GM18505 (cell line): ENCODE results near the gene SH3BP4.
"Not testable (repeated sequence)": the region's sequence is repeated elsewhere in the genome, so short reads cannot be mapped to it uniquely, and the experiment has no call there.

Experiments used
- ATAC-seq: cut with Tn5 transposase; IDR thresholded peaks from one replicate; pipeline ENCODE4 v1.9.1; 2021; ENCODE audit not compliant: unreplicated experiment
- POLR2A ChIP-seq: IDR thresholded peaks from 4 replicates; pipeline ENCODE4 v1.6.1; 2011; ENCODE audit warnings: borderline replicate concordance; ENCODE audit not compliant: insufficient read depth, insufficient read length; ENCODE audit errors: extremely low read depth

The SH3BP4 gene

DNA sequence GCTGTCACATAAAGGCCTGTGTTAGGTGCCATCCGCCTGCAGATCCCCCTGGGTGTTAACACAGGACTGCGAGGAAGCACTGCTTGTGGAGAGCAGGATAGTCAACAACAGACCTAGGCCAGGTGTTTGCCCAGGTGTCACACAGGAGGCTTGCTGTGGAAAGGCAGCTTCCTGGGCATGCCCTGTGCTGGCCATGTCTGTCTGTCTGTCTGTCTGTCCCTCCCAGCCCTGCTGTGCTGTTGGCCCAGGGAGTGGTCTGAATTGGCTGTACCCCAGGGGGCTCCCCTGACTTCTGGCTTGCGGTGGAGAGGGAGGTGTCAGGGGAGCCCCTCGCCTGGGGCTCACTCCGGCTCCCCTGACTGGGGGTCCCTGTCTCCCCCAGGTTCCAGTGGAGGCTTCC is 53.2 kb downstream of the SH3BP4 start:
- no peak for TF ChIP-seq POLR2A
- ATAC-seq, result no peak

- no peak for TF ChIP-seq POLR2A
- no peak for ATAC-seq
Measured at GRCh38 chr2:235005603-235006259, 53.9 kb downstream of the SH3BP4 start.

DNA sequence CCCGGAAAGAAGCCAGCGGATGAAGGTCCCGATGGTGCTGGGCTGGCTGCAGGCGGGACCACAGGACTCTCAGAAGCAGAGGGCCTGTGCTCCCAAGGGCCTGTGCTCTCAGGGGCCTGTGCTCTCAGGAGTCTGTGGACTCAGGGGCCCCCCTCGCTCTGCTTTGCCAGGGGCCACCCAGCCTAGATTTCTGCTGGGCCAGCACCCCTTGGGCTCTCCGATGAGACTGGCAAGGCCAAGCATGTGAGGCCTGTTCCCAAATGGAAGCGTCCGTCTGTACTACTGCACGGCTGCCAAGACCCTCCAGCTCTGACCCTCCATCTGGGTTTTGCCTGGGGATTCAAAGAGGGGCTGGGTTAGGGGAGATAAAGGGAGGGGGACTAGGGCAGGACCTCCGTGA is 54.6 kb downstream of the SH3BP4 start:
- ATAC-seq, result no peak
- no peak for TF ChIP-seq POLR2A

GRCh38 chr2:235006986-235007385 is 55.2 kb downstream of the SH3BP4 start:
- no peak for TF ChIP-seq POLR2A
- no peak for ATAC-seq

GRCh38 chr2:235007664-235008457 is 56.0 kb downstream of the SH3BP4 start:
- TF ChIP-seq POLR2A, result no peak
- ATAC-seq, result no peak

GRCh38 chr2:235008584-235009044 is 56.8 kb downstream of the SH3BP4 start:
- no peak for ATAC-seq
- TF ChIP-seq POLR2A, result no peak

GRCh38 chr2:235009081-235009480 is 57.3 kb downstream of the SH3BP4 start:
- no peak for TF ChIP-seq POLR2A
- ATAC-seq, result no peak

- ATAC-seq, result no peak
- TF ChIP-seq POLR2A, result no peak
Measured at GRCh38 chr2:235010117-235010714, 58.4 kb downstream of the SH3BP4 start.

DNA sequence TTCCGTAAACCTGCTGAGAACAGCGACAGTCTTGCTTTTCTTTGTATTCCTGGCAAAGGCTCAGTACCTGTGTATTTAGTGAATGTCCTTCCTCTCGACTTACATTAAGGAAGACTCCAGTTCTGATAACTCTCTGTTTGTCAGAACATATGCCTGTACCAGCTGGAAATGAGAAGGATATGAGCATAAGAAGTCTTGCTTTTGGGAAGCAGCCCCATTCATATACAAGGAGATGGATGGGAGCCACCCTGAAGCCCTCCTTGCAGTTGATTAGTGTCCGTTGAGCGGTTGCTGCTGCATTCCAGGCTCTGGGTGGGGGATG is 59.8 kb downstream of the SH3BP4 start:
- no peak for TF ChIP-seq POLR2A
- ATAC-seq, result no peak

GRCh38 chr2:235011929-235012631 is 60.3 kb downstream of the SH3BP4 start:
- no peak for ATAC-seq
- no peak for TF ChIP-seq POLR2A

GRCh38 chr2:235017441-235017840 is 65.6 kb downstream of the SH3BP4 start:
- ATAC-seq, result no peak
- no peak for TF ChIP-seq POLR2A

DNA sequence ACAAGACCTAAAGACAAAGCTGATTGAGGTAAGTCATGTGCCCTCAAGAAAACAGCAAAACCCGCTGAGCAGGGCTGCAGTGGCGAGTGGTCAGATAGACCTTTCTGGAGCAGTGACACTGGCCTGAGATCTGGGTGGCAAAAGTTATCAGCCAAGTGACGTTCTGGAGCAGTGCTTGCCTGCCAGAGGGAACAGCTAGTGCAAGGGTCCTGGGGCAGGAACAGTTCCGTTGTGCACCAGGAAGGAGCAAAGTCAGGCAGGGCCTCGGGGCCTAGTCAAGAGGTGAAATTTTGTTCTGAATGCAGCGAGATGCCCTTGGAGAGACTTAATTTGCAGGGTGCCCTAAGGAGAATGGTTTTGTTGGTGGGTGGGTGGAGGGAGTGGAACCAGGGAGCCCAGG is 67.0 kb downstream of the SH3BP4 start:
- TF ChIP-seq POLR2A, result no peak
- ATAC-seq, result no peak

DNA sequence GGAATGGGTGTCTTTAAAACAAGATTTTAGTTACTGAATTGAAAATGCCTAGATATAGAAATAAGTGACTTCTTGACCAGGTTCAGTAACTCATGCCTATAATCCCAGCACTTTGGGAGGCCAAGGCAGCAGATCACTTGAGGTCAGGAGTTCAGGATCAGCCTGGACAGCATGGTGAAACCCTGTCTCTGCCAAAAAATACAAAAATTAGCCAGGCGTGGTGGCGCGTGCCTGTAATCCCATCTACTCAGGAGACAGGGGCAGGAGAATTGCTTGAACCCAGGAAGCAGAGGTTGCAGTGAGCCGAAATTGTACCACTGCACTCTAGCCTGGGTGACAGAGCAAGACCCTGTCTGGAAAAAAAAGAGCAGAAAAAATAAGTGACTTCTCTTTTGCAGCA is 68.3 kb downstream of the SH3BP4 start:
- ATAC-seq, result not testable (repeated sequence)
